ENCODE data around the gene GNPAT.

GNPAT gene

GRCh38 chr1:231318568-231318967, 77.6 kb downstream of the GNPAT start:
- DNase-seq, result no peak

DNA sequence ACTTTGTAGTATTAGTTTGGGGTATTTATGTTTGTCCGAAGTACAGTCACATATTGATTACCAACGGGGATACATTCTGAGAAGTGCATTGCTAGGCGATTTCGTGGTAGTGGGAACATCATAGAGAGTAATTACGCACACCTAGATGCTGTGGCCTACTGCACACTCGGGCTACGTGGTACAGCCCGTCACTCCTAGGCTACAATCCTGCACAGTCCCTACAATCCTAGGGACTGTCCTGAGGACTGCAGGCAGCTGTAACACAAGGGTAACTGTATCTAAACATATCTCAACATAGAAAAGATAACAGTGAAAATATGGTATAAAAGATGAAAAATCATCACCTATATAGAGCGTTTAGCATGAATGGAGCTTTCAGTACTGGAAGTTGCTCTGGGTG, 78.1 kb downstream of the GNPAT start:
- no peak for DNase-seq

DNA sequence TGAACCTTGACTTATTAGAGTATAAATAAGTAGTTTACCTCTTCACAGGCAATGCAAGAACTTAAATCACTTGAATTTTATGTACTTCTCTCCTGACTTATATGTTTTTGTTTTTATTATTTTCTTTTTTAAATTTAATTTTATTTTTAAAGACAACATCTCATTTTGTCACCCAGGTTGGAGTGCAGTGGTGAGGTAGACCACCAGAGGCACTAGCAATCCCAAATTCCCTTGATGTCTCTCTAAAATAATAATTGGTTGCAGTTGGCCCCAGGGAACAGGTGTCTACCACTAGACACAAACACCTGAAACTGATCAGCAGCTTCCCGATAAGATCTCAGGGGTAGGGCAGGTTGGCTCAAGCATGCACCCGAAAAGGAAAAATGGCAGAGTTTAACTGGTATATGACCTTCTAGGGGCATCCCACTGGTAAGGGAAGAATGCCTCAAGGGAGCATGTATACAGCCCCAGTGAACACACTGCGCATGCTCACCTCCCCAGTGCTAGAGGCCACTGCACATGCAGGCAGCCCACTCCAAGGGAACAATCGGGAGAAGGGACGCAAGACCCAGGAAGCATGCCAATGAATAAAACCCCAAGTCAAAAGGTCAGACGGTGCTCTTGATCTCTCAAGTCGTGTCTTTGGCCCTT, 82.0 kb downstream of the GNPAT start:
- no peak for DNase-seq

DNA sequence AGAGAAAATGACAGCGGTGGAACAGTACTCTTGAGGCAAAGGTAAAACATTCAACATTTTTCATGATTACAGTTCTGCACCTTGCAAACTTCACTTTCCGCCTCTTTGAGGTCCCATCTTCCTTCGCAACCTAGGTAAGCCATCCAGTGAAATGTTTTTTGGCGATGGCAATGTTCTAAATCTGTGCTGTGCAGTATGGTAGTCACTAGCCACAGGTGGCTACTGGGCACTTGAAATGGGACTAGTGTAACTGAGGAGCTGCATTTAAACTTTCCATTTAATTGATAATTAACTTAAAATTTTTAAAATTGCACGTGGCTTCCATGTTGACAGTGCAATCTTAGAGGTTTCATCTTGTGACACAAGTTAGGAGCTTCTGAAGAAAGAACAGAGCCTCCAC, 83.6 kb downstream of the GNPAT start:
- DNase-seq, result no peak

DNA sequence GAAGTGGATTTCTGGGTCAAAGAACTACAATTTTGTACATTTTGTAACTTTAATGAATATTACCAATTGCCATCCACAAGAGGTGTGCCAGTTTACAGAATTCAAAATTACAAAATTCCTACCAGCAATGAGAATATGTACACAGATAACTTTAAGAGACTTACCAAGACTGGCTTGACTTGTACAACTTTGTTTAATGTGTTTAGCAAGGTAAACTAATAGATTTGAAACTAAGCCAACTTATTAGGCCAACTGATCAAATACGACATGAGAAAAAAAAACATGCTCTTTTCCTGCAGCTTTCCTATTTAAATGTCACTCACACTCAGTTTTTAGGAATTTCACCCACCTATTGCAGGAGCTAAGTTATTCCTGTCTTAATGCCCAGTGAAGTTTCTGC, 85.2 kb downstream of the GNPAT start:
- DNase-seq, result no peak
